Ascending aorta (tissue), 2 donors: Measurements from ENCODE around the gene DLST. TPM values are rescaled to one million over a fixed set of nuclear protein-coding genes. Genes with fewer than 3 reads are reported as not detected.

Source experiments
- DNase-seq, 2 donors: peaks; one replicate each; pipeline ENCODE4 v3.0.0-alpha.2; 2019; ENCODE audit warnings: low spot score in 2 of 2
- H3K27ac ChIP-seq, 2 donors: fragments of 200-600 bp; sonication (generic); one replicate each; pipeline ENCODE4 v1.5.1; 2016 to 2017; ENCODE audit warnings: mild to moderate bottlenecking in 1 of 2
- H3K27me3 ChIP-seq: fragments of 200-600 bp; sonication (generic); one replicate; pipeline ENCODE4 v1.5.1; 2017
- H3K36me3 ChIP-seq, 2 donors: fragments of 200-600 bp; sonication (generic); one replicate each; pipeline ENCODE4 v1.5.1; 2016
- H3K4me1 ChIP-seq, 2 donors: fragments of 200-600 bp; sonication (generic); one replicate each; pipeline ENCODE4 v1.5.1; 2016 to 2017; ENCODE audit warnings: mild to moderate bottlenecking in 1 of 2
- H3K4me3 ChIP-seq, 2 donors: fragments of 200-600 bp; sonication (generic); one replicate each; pipeline ENCODE4 v1.5.1; 2016 to 2017; ENCODE audit warnings: mild to moderate bottlenecking in 1 of 2
- H3K9me3 ChIP-seq, 2 donors: fragments of 200-600 bp; sonication (generic); one replicate each; pipeline ENCODE4 v1.5.1; 2016
- intact Hi-C: fragments of 100-400 bp; cut with DNase I; formaldehyde crosslinking; loops from one replicate; pipeline ENCODE4 v1.15.1; 2023
- total RNA-seq: library from RNA; depleted of rRNA; stranded (reverse); fragments of >200 nt; gene quantifications from one replicate; pipeline ENCODE4 v1.1.0, GENCODE V29; 2016
- TF ChIP-seq, protein P1 (sequence below), 3 experiments: fragments of 200-600 bp in 2 of 3; fragments of 450-650 bp in 1 of 3; sonication (generic) in 2 of 3; IDR thresholded peaks; one replicate each; pipeline ENCODE4 v1.5.1; 2016 to 2019; ENCODE audit warnings: antibody characterized with exemption in 3 of 3, mild to moderate bottlenecking in 1 of 3, moderate library complexity in 1 of 3

DLST gene
- total RNA-seq, 1 donor from 2014 or later = 59.7 TPM

DNA sequence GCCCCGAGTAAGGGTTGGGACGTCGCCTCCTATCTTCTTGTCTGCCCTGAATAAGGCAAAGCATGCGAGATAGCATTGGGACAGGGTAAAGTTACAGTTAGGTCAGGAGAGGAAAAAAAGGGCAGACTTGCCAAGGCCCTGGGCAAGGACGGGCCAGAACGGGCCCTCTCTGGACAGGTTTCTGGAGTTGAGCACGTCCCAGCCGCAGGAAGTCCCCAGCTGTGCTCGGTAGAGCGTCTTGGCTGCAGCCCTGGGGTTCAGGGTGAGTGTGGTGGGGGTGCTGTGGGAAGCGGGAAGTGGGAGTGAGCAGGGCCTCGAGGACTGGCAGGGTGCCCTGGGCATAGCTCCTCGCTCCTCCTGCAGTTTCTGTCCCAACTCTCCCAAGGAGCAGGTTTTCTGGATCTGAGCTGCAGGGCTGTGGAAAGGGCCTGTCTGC lies 35.9 kb downstream of the DLST start:
- intact Hi-C loops = loop anchor here (10.0 kb wide), 1 partner anchor 387 kb away; no protein-coding TSS in a partner anchor
- TF ChIP-seq, protein P1, sequence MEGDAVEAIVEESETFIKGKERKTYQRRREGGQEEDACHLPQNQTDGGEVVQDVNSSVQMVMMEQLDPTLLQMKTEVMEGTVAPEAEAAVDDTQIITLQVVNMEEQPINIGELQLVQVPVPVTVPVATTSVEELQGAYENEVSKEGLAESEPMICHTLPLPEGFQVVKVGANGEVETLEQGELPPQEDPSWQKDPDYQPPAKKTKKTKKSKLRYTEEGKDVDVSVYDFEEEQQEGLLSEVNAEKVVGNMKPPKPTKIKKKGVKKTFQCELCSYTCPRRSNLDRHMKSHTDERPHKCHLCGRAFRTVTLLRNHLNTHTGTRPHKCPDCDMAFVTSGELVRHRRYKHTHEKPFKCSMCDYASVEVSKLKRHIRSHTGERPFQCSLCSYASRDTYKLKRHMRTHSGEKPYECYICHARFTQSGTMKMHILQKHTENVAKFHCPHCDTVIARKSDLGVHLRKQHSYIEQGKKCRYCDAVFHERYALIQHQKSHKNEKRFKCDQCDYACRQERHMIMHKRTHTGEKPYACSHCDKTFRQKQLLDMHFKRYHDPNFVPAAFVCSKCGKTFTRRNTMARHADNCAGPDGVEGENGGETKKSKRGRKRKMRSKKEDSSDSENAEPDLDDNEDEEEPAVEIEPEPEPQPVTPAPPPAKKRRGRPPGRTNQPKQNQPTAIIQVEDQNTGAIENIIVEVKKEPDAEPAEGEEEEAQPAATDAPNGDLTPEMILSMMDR (IDR thresholded peaks at IDR 0.05) = no peak
- no peaks in the 10 kb centered on the region for H3K27me3 ChIP-seq
- H3K9me3 ChIP-seq = no peaks in the 10 kb centered on the region
- H3K4me1 ChIP-seq = peaks cover 2 to 17% of the 10 kb centered on the region in 2 donors
- H3K4me3 ChIP-seq = no peak overlapping the region
- H3K36me3 ChIP-seq = no peaks in the 10 kb centered on the region
- DNase-seq = peak in 1 of 2 donors; percentile 76
- peak overlapping the region; percentile 63 to 64 for H3K27ac ChIP-seq

DNA sequence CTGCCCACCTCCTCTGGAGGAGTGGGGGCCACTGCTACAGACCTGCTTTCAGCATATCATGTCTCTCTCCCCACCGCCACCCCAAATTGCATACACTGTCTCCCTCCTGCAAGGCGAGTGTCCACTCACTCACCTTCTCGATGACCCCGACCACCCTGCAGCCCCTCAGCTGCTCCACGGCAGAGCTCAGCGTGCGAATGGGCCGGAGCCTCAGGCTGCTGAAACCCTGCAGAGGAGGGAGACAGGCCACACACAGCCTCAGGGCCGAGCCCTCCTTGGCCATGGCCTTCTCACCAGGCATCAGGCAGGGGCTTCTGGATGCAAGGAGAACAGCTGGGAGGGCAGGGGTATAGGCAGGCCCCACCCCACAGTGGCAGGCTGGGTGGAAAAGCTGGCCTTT lies 36.7 kb downstream of the DLST start:
- Histone ChIP-seq H3K27me3 (no peaks in the 10 kb centered on the region), H3K27ac (peak overlapping the region; percentile 63 to 64)

DNA sequence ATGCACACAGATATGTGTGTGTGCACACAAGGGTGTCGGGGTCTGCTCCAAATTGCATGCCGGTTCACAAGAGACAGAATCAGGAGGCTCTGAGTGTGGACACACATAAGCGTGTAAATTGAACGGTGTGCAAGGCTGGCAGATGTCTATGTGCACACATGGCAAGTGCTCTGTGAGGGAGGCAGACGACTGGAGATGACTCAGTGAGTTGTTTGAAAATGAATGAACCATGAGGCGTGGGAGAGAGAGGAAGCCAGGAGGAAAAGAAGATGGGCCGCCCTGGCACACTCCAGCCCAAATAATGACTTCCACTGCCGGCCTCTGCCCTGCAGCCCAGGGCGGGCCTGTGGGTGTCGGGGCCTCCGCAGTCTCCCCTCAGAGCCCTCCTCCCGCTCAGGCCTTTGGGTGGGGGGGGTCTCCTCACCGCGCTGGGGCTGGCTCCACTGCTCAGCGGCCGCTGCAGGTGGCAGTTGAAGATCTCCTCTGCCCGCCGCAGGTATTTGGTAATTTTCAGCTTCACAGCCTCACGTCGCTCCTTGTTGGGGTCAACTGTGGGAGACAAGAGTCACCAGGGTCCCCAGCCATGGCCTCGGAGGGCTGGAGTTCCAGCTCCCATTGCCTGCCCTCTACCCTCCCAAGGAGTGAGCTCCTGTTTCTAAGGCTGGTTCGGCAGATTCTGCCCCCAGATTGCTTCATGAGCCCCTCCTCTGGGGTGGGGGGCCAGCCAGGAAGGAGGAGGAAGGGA lies 37.9 kb downstream of the DLST start:
- H3K9me3 ChIP-seq = no peaks in the 10 kb centered on the region
- peaks cover 2 to 22% of the 10 kb centered on the region in 2 donors for H3K4me1 ChIP-seq
- intact Hi-C loops = loop anchor here (10.0 kb wide), 1 partner anchor 385 kb away; no protein-coding TSS in a partner anchor
- TF ChIP-seq, protein P1 (IDR thresholded peaks at IDR 0.05) = no peak
- no peaks in the 10 kb centered on the region for H3K36me3 ChIP-seq
- H3K27me3 ChIP-seq = no peaks in the 10 kb centered on the region
- no peak for DNase-seq
- no peak overlapping the region for H3K4me3 ChIP-seq
- no peak overlapping the region for H3K27ac ChIP-seq

More for the DNA sequence above, 36.7 kb downstream of the DLST start:
- TF ChIP-seq, protein P1 (IDR thresholded peaks at IDR 0.05) = no peak
- Histone ChIP-seq H3K9me3 (no peaks in the 10 kb centered on the region), H3K36me3 (no peaks in the 10 kb centered on the region), H3K4me3 (no peak overlapping the region), H3K4me1 (peaks cover 2 to 18% of the 10 kb centered on the region in 2 donors)
- DNase-seq = no peak
- intact Hi-C loops = loop anchor here (10.0 kb wide), 1 partner anchor 386 kb away; no protein-coding TSS in a partner anchor

DNA sequence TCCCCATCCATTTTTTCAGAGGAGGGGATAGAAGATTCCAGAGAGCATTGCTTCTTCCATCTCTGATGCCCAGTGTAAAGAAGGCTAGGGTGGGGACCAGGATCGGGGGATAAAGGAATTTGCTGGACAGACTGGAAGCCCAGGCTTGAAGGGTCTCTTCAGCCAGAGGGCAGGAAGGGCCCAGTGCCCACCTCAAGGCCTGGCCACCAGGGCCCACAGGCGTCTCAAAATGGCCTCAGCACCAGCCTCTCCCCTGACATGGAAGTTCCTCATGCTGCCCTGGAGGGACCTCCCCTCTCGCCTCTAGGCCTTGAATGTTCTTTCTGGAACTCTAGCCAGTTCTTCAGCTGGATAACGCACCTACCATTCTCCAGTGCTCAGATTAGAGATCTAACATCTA lies 38.6 kb downstream of the DLST start:
- no peaks in the 10 kb centered on the region for H3K9me3 ChIP-seq
- peaks cover 2 to 22% of the 10 kb centered on the region in 2 donors for H3K4me1 ChIP-seq
- no peaks in the 10 kb centered on the region for H3K36me3 ChIP-seq
- intact Hi-C loops = no loop called here
- H3K27me3 ChIP-seq = no peaks in the 10 kb centered on the region
- TF ChIP-seq, protein P1 (IDR thresholded peaks at IDR 0.05) = no peak
- no peak overlapping the region for H3K4me3 ChIP-seq
- H3K27ac ChIP-seq = no peak overlapping the region
- DNase-seq = no peak

DNA sequence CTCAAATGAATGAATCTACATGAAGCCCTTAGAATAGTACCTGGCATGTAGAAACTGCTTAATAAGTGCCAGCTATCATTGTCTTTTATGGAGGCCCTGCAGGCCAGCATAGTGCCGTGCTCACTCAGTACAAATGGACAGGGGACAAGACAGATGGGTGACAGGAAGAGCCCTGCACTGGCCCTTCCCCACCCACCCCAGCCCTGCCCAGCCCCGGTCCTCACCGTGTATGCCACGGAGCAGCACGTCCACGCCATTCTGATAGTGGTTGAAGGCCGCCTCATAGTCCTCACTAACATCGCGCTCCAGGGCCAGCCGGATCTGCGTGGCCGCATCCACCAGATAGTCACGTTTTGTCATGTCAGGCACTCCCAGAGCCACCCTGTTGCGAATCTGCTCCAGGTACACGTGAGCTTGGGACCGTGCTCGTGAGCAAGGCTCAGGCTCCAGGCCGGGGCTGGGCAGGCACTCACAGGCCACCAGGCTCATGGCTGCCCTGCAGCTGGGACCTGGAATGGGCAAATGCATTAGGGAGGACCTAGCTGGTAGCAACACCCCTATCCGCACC lies 39.4 kb downstream of the DLST start:
- Histone ChIP-seq H3K27me3 (no peaks in the 10 kb centered on the region), H3K27ac (no peak overlapping the region), H3K9me3 (no peaks in the 10 kb centered on the region), H3K36me3 (no peaks in the 10 kb centered on the region), H3K4me1 (peaks cover 2 to 22% of the 10 kb centered on the region in 2 donors), H3K4me3 (no peak overlapping the region)
- intact Hi-C loops = no loop called here
- DNase-seq = no peak
- TF ChIP-seq, protein P1 (IDR thresholded peaks at IDR 0.05) = no peak
